ENCODE data around the gene SH3BGRL2. TPM values are rescaled to one million over a fixed set of nuclear protein-coding genes. Genes with fewer than 3 reads are reported as not detected.

SH3BGRL2 gene
- polyA plus RNA-seq, 3 donors from 2014 or later = 0.22 to 3.4 TPM; not detected in 1

DNA sequence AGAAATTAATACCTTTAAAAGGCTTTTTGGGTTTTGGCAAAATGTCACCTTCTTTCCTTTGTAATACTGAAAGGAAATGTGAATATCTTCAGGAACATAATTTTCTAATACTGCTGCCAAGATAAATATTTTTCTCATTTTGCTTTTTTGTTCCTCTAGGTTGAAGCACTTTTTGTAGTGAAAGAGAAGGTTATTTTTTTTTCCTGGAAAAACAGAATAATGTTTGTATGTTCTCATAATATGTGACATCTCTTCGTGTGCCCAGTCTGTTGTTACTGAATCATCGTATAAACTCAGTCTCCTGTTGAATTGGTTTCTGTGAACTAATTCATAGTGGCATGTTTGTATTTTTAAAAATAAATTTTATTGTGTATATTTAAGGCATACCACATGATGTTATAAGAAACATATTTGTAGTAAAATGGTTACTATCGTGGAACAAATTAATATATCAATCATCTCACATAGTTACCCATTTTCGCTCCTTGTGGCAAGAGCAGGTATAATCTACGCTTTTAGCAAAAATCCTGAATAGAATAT, 74.4 kb downstream of the SH3BGRL2 start:
- H3K9me3 Mint-ChIP-seq = no peaks in the 10 kb centered on the region
- no peak overlapping the region for H3K27ac Mint-ChIP-seq
- no peak for DNase-seq
- no peak overlapping the region for H3K4me3 Mint-ChIP-seq
- no peaks in the 10 kb centered on the region for H3K36me3 Mint-ChIP-seq
- H3K4me1 Mint-ChIP-seq = peaks cover 7 to 10% of the 10 kb centered on the region in 2 donors
- H3K27me3 Mint-ChIP-seq (ENCODE audit: low read depth in 3 of 3) = peaks cover 0 to 9% (median 0%) of the 10 kb centered on the region in 3 donors

DNA sequence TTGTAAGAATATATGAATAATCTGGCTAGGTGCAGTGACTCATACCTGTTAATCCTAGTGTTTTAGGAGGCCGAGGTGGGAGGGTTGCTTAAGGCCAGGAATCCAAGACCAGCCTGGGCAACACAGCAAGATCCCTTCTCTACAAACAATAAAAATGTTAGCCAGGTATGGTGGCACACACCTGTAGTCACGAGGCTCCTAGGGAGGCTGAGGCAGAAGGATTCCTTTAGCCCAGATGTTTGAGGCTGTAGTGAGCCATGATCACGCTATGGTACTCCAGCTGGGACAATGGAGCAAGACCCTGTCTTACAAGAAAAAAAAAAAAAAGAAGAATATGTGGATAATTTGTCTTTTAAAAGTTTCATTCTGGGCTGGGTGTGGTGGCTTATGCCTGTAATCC, 75.4 kb downstream of the SH3BGRL2 start:
- Mint-ChIP-seq H3K4me3 (no peak overlapping the region), H3K4me1 (peaks cover 7 to 10% of the 10 kb centered on the region in 2 donors), H3K27ac (no peak overlapping the region), H3K27me3 (ENCODE audit: low read depth in 3 of 3) (peaks cover 0 to 9% (median 0%) of the 10 kb centered on the region in 3 donors), H3K9me3 (no peaks in the 10 kb centered on the region), H3K36me3 (no peaks in the 10 kb centered on the region)
- no peak for DNase-seq

DNA sequence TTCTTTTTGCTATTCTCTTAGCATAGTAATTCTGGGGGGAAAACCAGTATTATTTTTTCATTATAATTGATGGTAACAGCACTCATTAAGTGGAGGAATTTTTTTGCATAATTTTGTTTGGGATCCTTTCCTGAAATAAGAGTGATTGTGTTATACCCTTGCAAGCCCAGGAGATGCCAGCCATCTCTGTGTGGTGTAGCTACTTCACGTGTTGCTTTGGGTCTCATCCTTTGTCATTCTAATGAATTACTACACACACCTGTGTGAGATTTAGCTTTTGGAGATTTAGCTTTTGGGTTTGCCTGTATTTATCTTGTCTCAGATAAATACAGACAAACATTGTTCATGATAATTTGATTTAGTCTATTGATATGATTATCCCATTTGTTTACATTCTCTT, 76.5 kb downstream of the SH3BGRL2 start:
- Mint-ChIP-seq H3K27me3 (ENCODE audit: low read depth in 3 of 3) (peaks cover 0 to 8% (median 2%) of the 10 kb centered on the region in 3 donors), H3K4me1 (peaks cover 5 to 6% of the 10 kb centered on the region in 2 donors), H3K9me3 (no peaks in the 10 kb centered on the region), H3K36me3 (no peaks in the 10 kb centered on the region), H3K4me3 (no peak overlapping the region), H3K27ac (no peak overlapping the region)
- DNase-seq = no peak

DNA sequence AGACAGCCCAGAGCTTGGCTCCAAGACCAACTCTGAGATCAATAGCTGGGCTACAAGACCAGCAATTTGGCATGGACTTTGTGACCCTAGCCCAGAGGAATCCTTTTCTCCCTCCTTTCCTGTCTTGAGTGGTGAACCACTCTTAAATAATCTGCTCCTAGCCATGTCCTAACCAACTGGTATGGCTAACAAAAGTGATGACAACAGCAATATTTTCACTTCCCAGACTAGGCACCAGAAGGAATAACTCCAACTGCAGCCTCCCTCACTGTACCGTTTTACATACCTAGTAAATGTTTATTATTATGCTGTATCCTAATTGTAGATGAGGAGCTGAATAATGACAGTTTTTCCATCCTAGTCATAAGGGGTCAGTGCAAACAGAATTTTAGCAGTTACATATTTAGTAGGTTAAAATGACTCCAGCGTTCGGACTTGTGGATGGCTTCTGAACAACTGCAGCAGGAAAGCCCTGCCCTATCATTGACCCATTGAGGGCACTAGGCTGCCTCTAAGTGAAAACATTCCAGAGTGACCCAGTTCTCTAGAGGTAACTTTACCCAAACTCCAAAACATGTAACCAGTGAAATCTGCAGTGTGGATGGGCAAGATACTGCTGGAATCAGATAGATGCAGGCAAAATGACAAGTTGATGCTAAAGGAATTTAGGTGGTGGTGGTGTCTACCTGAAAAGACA, 77.1 kb downstream of the SH3BGRL2 start:
- Mint-ChIP-seq H3K27ac (no peak overlapping the region), H3K27me3 (ENCODE audit: low read depth in 3 of 3) (peaks cover 0 to 6% (median 2%) of the 10 kb centered on the region in 3 donors), H3K36me3 (no peaks in the 10 kb centered on the region), H3K4me1 (no peaks in the 10 kb centered on the region), H3K4me3 (no peak overlapping the region), H3K9me3 (no peaks in the 10 kb centered on the region)
- no peak for DNase-seq

DNA sequence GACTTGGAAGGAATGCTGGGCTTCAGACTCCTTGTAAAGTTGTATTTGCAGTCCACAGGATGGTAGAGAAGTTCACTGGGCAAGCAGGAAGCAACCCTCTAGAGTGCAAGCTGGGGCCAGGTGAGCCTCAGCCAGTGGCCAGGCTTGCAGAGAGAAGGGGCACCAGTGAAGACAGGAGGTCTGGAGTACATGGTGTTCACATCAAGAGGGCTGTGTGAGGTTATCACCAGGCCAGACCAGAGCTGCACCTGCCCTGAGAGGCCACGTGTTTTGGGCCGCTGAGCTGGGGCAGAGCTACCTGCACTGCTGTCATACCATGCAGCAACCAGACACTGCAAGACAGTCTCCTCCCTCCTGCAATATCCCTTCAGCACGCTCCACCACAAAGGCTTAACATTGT, 79.0 kb downstream of the SH3BGRL2 start:
- Mint-ChIP-seq H3K27me3 (ENCODE audit: low read depth in 3 of 3) (peaks cover 2 to 6% (median 2%) of the 10 kb centered on the region in 3 donors), H3K4me3 (no peak overlapping the region), H3K36me3 (no peaks in the 10 kb centered on the region), H3K4me1 (no peaks in the 10 kb centered on the region), H3K9me3 (no peaks in the 10 kb centered on the region), H3K27ac (no peak overlapping the region)
- DNase-seq = no peak

DNA sequence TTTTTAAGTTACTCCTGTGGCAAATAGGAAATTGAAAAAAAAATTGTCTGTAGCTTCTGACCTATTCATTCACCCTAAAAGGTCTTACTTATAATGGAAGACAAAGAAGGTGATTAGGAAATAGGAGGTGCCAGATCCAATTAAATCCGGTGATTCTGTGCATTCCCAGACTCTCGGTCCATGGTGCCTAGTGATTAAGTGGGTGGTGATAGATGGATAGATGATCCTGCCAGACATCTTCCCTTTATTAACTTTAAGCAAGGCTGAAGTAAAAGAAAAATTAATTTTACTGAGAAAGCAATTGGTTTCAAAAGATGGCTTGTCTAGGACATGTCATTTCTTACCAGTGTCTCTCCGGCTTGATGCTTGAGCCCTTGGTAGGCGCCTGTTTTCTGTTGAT, 80.0 kb downstream of the SH3BGRL2 start:
- no peaks in the 10 kb centered on the region for H3K4me1 Mint-ChIP-seq
- no peak overlapping the region for H3K27ac Mint-ChIP-seq
- H3K27me3 Mint-ChIP-seq (ENCODE audit: low read depth in 3 of 3) = peaks cover 2 to 6% (median 3%) of the 10 kb centered on the region in 3 donors
- no peak overlapping the region for H3K4me3 Mint-ChIP-seq
- no peaks in the 10 kb centered on the region for H3K9me3 Mint-ChIP-seq
- no peak for DNase-seq
- no peaks in the 10 kb centered on the region for H3K36me3 Mint-ChIP-seq

DNA sequence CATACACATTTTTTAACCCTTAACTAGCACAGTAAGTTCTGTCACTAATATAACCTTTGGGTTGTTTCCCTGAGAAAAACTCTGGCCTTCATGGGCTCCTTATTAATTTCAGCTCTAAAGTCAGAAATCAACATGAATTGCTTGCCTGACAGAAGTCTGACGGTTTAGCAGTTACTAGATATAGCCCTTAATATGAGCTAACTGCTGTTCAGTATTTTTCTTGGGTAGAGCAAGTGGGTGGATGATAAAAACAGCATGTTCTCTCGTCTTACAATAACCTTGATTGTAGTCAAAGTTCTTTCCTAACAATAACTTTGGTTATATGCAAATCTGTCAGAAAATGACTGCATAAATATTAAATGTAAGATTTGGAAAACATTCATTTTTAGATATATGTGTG, 81.0 kb downstream of the SH3BGRL2 start:
- H3K27ac Mint-ChIP-seq = no peak overlapping the region
- no peak for DNase-seq
- H3K4me3 Mint-ChIP-seq = no peak overlapping the region
- H3K27me3 Mint-ChIP-seq (ENCODE audit: low read depth in 3 of 3) = peaks cover 3 to 6% (median 3%) of the 10 kb centered on the region in 3 donors
- no peaks in the 10 kb centered on the region for H3K36me3 Mint-ChIP-seq
- no peaks in the 10 kb centered on the region for H3K4me1 Mint-ChIP-seq
- H3K9me3 Mint-ChIP-seq = peaks cover 0 to 2% (median 0%) of the 10 kb centered on the region in 6 donors

DNA sequence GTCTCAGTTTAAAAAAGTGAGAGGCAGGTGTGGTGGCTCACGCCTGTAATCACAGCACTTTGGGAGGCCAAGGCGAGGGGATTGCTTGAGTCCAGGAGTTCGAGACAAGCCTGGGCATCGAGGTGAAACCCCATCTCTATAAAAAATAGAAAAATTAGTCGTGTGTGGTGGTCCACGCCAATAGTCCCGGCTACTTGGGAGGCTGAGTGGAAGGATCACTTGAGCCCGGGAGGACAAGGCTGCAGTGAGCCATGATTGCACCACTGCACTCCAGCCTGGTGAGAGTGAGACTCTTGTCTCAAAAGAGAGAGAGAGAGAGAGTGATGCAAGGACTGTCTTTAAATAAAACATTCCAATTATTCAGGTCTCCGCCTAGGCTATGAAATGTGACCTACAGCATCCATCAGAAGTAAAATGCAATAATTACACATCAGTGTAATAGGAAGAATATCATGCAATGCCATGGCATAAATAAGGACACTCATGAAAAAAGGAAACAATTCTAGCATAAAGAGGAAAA, 81.5 kb downstream of the SH3BGRL2 start:
- no peak overlapping the region for H3K4me3 Mint-ChIP-seq
- no peaks in the 10 kb centered on the region for H3K36me3 Mint-ChIP-seq
- H3K27ac Mint-ChIP-seq = no peak overlapping the region
- no peak for DNase-seq
- peaks cover 0 to 2% (median 0%) of the 10 kb centered on the region in 6 donors for H3K9me3 Mint-ChIP-seq
- peaks cover 3 to 6% (median 3%) of the 10 kb centered on the region in 3 donors for H3K27me3 Mint-ChIP-seq (ENCODE audit: low read depth in 3 of 3)
- H3K4me1 Mint-ChIP-seq = no peaks in the 10 kb centered on the region

DNA sequence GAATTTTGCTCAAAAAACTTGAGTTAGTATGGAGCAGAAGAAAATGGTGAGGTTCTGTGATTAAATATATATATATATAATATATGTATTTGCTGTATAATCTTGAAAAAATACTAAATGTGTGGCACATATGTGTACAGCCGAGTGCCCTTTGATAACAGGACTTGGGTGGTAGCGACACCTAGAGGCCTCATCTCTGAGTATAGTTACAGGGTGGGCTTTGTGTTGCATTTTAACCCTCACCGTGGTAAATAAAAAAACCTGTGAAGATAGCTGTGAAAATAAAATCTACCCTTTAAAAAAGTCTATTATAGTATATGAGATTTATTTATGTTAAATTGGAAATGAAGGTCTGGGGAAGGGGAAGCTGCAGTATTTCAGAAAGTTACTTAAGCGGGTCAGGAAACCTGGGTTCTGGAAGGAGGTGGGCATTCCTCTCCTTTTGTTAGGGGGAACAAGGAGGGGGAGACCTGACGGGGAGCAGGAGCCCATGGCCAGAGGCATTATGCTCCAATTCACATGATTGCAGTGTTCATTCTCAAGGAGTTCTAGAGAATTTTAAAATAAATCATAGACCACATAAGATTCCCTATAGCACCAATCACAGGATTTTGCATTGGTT, 82.7 kb downstream of the SH3BGRL2 start:
- no peak overlapping the region for H3K4me3 Mint-ChIP-seq
- H3K9me3 Mint-ChIP-seq = peaks cover 0 to 2% (median 0%) of the 10 kb centered on the region in 6 donors
- no peak overlapping the region for H3K27ac Mint-ChIP-seq
- H3K27me3 Mint-ChIP-seq (ENCODE audit: low read depth in 3 of 3) = peaks cover 0 to 3% (median 3%) of the 10 kb centered on the region in 3 donors
- peak in 1 of 3 donors; percentile 4 for DNase-seq
- H3K4me1 Mint-ChIP-seq = no peaks in the 10 kb centered on the region
- H3K36me3 Mint-ChIP-seq = no peaks in the 10 kb centered on the region

DNA sequence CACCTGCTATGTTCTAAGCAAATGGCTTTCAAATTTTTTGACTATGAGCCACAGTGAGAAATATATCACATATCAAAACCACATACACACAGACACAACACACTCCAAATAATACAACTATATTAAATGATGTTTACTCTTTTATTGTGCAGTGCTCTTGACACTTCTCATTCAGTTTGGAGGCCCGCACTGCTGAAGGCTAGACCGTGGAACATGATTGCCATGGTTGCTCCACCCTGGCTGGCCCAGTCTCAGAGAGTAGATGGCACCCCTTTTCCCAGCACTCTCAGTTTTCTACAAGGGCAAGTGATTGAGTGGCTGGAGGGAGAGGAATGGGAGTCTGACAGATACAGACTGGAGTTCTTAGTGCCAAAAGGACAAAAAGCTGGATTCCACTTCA, 86.9 kb downstream of the SH3BGRL2 start:
- no peak for DNase-seq
- no peak overlapping the region for H3K27ac Mint-ChIP-seq
- H3K4me3 Mint-ChIP-seq = no peak overlapping the region
- H3K9me3 Mint-ChIP-seq = peaks cover 0 to 2% (median 0%) of the 10 kb centered on the region in 6 donors
- H3K36me3 Mint-ChIP-seq = no peaks in the 10 kb centered on the region
- no peaks in the 10 kb centered on the region for H3K4me1 Mint-ChIP-seq
- peaks cover 0 to 3% (median 1%) of the 10 kb centered on the region in 3 donors for H3K27me3 Mint-ChIP-seq (ENCODE audit: low read depth in 3 of 3)

DNA sequence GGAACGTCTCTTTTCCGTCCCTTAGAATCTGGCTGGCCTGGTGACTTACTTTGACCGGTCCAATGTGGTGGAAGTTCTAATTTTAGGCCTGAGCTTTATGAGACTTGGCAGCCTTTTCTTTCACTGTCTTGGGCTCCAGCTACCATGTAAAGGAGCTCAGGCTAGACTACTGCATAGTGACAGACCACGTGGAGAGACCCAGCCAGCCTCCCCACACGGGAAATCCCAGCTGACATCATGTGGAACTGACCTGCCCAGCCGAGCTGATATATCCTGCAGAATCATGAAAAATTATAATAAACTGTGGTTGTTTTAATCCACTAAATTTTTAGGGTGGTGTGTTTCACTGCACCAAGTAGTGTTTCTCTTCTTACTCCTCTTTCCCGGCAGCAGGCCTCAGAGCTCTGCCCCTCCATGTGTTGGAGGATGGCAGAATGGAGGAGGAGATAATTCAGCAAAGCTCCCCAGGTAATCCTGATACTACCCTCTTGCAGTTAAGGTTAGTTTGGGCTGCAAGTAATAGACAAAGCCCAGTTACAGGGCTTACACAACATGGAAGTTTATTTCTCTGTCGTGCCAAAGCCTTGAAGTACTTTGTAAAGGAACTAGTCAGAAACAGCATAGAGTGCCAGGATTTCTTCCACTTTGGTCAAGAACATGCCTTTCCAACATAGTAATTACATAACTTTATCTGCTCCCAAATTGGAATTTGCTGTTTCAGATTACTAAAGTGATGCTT, 87.5 kb downstream of the SH3BGRL2 start:
- no peaks in the 10 kb centered on the region for H3K4me1 Mint-ChIP-seq
- H3K4me3 Mint-ChIP-seq = no peak overlapping the region
- H3K9me3 Mint-ChIP-seq = peaks cover 0 to 2% (median 0%) of the 10 kb centered on the region in 6 donors
- peaks cover 0 to 3% (median 1%) of the 10 kb centered on the region in 3 donors for H3K27me3 Mint-ChIP-seq (ENCODE audit: low read depth in 3 of 3)
- DNase-seq = no peak
- H3K27ac Mint-ChIP-seq = no peak overlapping the region
- no peaks in the 10 kb centered on the region for H3K36me3 Mint-ChIP-seq

DNA sequence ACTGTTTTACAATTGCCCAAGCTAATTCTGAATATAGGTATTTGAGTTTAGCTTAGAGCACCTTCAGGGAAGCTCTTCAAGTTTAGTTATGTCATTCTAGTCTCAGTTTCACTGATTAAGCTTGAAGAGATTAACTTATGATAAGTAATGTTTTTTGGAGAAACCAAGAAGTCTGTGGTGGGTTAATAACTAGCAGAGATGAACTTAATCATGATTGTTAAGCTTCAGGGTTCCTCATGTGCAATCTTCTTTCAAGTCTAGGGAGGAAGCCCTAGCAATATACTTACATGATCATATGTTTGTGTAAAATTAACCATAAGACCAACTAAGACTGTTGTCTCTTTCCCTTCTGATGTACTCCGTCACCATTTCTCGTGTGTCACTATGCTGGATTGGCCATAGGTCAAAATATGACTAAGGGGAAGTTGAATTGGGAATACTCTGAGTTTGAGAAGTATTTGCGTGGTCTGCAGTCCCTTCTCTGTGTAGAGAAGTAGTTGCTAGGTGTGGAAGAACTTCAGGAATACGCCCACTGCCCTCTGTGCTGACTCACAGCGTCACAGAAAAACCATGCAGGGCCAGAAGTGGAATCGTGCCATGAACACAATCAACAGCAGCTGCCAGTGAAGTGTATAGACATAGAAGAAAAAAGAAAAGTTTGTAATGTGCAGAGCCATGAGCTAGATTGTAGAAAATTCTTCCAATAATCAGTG, 88.3 kb downstream of the SH3BGRL2 start:
- no peak for DNase-seq
- no peak overlapping the region for H3K27ac Mint-ChIP-seq
- peaks cover under 1 to 5% (median 1%) of the 10 kb centered on the region in 3 donors for H3K27me3 Mint-ChIP-seq (ENCODE audit: low read depth in 3 of 3)
- no peak overlapping the region for H3K4me3 Mint-ChIP-seq
- H3K36me3 Mint-ChIP-seq = peaks cover 0 to 2% (median 0%) of the 10 kb centered on the region in 3 donors
- H3K9me3 Mint-ChIP-seq = peaks cover 0 to 2% (median 0%) of the 10 kb centered on the region in 6 donors
- H3K4me1 Mint-ChIP-seq = no peaks in the 10 kb centered on the region

DNA sequence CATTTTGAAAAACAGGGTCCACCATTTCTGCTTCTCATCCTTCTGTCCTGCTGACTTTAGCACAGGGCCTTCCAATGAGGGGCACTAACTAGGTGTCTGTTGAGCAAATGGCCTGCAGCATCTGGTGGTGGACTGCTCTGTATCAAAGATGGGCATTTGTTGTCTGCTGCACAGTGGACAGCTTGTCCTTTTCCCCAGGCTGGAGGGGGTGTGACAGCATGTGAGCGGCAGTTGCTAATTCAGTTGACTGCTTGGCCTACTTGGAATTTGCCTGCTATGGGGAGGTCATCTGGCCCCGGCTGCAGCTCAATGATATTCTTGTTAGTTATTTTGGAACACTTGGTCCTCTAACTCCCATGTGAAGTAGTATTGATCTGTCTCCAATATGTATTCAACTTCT, 93.7 kb downstream of the SH3BGRL2 start:
- peaks cover 0 to 4% (median 2%) of the 10 kb centered on the region in 3 donors for H3K27me3 Mint-ChIP-seq (ENCODE audit: low read depth in 3 of 3)
- no peaks in the 10 kb centered on the region for H3K4me1 Mint-ChIP-seq
- peaks cover 0 to 4% (median 0%) of the 10 kb centered on the region in 3 donors for H3K36me3 Mint-ChIP-seq
- no peak for DNase-seq
- peaks cover 0 to 4% (median 0%) of the 10 kb centered on the region in 6 donors for H3K9me3 Mint-ChIP-seq
- no peak overlapping the region for H3K4me3 Mint-ChIP-seq
- H3K27ac Mint-ChIP-seq = no peak overlapping the region
